Endometrium (tissue), 2 donors: ENCODE results near the gene SCN4B.

Experiments
- FAIRE-seq: peaks from 2 replicates; lab custom pipeline; 2012; peaks lifted over from hg19 to GRCh38; lab: Jason Lieb, UNC
- donor health status: control.
- donor health status: control.

The SCN4B gene

DNA sequence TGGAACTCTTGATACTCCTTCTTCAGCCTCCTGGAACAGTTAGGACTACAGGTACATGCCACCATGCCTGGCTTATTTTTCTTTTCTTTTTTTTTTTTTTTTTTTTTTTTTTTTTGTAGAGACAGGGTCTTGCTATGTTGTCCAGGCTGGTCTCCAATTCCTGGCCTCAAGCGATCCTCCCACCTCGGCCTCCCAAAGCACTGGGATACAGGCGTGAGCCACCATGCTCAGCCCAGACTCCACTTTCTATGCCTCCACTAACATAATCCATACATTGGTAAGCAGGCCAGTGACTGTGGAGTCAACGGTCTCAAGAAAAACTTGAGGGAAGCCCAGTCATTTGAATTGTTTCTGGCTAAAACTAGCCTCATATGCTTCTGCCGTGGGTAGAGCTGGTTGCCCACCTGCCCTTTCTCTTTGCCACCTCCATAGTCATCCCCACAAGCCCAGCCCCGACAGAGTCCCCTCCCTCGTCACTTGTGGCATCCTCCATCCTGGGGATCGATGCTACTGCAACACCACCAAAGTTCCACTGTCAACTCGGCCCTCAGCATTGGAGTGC, 21.5 kb upstream of the SCN4B start:
- FAIRE-seq, result no peak

DNA sequence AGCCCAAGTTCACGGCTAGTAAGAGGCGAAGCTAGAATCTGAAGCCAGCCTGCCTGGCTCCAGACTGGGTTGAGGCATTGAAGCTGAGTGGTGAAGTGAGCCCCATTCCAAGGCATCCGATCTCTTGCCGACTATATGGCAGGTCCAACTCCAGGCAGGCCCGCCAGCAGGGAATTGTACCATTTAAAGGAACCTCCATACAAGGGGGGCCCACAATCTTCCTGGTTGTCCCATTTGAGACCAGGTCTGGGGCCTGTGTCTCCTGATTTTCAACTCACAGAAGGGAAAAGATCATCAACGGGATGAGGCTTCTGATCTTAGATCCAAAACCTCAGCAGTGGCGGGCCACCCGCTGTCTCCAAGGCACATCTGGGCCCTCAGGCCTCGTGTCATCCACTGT, 19.7 kb upstream of the SCN4B start:
- FAIRE-seq, result no peak

DNA sequence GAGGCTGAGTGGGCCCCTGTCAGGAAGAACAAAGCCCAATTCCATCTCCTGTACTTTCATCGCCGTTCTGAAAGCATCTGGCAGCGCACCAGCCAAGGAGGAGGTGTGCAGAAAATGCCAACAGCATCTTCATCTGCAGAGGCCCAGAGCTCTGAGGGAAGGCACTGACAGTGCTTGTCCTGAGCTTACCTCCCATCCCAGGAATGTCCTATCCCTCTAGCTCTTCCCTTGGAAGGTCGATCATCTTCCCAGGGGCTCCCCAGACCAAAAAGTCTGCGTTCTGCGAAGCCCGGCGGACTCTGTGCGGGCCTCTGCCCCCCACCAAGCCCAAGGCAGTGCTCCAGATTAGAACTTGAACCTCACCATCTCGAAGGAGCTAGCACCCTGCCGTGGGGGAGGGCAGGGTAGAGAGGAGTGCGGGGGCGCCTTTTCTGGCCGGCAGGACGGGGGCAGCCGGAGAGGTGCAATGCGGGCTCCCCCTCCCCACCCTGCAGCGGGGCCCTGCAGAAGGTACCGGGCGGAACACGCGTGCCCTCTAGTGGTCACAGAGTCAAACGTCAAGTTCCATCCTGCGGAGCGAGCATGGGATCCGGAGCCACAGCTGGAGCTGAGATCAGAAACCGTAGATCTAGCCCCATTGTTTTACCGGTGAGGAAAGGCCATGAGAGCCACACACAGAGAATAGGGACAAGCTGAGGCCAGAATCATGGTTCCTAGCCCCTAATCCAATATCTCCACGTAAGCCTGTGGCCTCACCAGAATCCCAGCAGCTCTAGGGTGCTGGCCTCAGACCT, 18.8 kb upstream of the SCN4B start:
- no peak for FAIRE-seq

DNA sequence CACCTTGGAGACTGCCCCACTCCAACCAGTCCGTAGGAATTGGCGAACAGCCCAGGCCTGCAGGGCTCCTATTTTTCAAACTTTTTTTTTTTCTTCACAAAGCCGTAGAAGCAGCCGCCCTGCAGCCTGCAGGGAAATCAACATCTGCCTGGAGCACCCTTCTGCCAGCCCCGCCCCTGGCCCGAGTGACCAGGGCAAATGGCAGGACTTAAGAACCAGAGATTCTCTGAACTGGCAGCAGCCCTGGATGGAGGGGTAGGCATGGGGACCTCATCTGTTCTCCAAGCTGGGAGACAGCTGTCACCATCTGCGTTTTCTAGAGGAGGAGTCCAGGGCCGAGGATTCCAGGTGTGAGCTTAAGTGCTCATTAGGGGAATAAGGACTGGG, 18.3 kb upstream of the SCN4B start:
- FAIRE-seq, result no peak

- no peak for FAIRE-seq
These were observed 17.6 kb upstream of the SCN4B start for GRCh38 chr11:118170231-118170630.

- FAIRE-seq, result no peak
These were observed 16.9 kb upstream of the SCN4B start for GRCh38 chr11:118169300-118170140.

DNA sequence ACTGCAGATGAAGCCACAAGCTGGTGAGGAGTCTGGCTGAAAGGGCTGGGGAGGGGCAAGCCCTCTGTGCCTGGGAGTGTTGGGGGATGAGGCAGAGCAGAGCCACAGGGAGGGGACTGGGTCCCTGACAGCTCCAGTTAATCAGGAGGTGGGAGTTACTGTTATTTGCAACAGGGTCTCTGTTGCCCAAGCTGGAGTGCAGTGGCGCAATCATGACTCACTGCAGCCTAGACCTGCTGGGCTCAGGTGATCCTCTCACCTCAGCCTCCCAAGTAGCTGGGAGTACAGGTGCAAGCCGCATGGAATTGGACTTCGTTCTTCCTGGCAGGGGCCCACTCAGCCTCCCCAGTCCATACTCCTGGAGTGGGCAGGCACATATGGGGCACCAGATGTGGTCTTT, 16.1 kb upstream of the SCN4B start:
- no peak for FAIRE-seq

- FAIRE-seq, result no peak
These were observed 15.7 kb upstream of the SCN4B start for GRCh38 chr11:118168316-118168715.

GRCh38 chr11:118167906-118168305, 15.3 kb upstream of the SCN4B start:
- no peak for FAIRE-seq

DNA sequence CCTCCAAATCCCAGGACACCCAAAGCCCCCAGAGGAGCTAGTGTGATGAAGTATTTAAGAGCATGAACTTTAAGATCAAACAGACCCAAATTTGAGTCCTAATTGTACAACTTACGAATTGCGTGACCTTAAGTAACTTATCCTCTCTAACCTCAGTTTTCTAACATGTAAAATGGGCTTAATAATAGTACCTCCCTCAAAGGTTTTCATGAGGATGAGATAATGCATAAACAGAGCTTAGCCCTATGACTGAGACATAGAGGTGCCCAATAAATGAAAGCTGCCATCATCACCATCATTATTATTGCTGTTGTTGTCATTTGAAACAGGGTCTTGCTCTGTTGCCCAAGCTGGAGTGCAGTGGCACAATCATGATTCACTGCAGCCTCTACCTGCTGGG, 14.6 kb upstream of the SCN4B start:
- FAIRE-seq, result no peak

DNA sequence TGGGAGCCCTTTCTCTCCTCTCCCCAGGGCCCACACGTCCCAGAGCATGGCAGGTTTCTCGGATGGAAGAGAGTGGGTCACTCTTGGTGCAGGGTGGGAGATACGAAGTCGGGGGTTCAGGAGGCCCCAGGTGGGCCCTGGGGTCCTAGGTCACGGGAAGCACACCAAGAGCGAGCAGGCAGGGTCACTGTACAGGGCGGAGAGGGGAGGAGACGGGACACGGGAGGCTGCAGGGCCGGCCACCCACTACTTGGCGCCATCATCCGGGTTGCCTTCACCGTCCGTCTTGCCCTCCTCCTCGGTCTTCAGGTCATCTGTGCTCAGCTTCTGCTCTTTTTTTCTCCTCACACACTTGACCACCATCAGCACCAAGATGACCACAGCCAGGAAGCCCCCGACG, 14.0 kb upstream of the SCN4B start:
- no peak for FAIRE-seq

DNA sequence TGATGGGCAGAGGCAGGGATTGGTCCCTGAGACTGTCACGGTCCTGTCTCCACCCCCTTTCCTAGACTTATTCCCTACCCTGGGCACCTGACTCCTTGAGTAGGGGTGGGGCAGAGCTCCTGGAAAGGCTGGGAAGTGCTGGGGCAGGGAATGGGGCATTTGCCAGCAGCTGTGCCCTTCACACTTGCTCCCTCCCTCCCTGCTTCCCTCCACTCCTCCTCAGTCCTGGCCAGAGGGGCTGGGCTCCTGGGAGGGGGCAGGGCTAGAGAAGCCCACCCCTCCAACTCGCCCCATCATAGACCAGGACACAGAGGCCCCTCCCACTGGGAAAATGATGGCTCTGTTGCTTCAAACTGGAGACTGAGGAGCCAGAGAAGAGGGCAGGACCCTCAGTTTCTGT, 12.3 kb upstream of the SCN4B start:
- no peak for FAIRE-seq

DNA sequence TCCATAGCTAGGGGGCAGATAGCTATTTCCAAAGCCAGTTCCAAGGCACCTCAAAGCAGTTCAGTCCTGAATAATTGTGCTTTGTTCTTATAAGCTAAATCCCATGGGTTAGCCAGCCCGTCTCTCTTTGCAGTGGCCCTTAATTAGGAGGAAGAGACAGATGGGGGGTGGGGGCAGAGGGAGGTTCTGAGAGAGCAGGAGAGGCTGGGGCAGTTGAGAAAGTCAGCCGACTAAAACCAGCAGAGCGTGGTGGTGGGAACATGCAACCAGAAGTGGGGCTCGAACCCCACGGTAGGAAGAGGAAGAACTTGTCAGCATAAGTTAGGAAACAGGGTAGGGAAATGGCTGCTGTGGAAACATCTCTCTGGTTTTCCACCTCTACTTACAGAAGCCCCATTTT, 10.9 kb upstream of the SCN4B start:
- no peak for FAIRE-seq

- no peak for FAIRE-seq
These were observed 10.2 kb upstream of the SCN4B start for GRCh38 chr11:118162846-118163245.

DNA sequence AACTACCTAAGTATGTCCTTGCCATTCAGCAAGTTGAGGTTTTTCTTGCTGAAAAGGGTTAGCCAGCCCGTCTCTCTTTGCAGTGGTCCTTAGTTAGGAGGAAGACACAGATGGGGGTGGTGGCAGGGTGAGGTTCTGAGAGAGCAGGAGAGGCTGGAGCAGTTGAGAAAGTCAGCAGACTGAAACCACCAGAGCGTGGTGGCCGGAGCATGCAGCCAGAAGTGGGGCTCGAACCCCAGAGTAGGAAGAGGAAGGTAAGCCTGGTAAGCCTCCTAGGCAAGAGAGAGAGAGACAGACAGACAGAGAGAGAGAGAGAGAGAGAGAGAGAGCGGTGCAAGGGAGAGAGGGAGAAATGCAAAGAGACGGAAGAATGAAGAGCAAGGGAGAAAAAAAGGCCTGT, 9.2 kb upstream of the SCN4B start:
- no peak for FAIRE-seq

DNA sequence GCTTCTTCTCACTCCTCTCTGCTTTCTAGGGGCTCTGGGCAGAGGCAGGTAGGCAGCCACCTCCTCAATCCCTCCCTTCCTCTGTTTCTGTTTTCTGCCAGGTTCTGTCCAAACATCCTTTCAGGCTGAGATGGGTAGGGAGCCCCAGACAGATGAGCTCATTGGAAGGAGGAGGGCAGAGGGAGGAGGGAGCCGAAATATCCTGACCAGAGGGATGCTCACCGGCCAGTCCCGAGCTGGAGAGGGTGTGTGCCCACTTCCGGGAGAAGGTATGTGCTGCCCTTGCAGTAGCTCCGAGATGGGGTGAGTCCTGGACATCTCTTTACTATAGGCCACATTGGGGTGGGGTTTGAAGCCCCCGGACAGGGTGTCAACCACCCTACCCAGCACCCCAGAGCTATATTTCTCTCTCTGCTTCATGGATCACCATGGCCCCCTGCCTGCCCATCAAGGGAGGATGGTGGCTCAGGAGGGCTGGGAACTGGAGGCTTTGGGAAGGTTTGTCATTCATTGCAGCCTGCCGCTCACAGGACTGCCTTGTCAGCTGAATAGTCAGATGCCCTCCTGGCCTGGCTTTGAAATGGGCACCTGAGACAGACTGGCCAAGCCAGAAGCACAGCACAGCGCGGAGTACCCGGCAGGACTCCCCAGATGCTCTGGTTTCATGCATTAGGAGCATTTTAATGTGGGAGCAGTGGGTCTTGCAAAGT, 4.7 kb upstream of the SCN4B start:
- FAIRE-seq, result no peak

- FAIRE-seq, result no peak
These were observed 4.0 kb upstream of the SCN4B start for GRCh38 chr11:118156531-118157185.

- no peak for FAIRE-seq
These were observed 3.3 kb upstream of the SCN4B start for GRCh38 chr11:118155776-118156530.

DNA sequence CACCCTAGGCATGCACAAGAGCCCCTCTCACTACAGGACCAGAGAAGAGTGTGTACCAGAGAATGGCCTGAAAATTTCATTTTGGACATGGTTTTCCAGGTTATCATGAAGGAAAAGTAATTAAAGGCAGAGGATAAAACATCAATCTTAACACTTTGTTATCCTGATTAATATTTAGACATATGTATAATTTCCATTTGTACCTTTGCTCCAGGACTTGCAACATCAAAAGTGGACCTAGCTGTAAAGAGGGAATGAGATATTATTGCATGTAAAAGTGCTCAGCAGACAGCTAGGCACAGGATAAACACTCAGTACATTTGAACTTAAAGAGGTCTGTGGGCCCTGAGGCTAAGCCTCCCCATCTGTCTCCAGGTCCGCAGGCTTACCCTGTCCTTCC, 2.0 kb upstream of the SCN4B start:
- no peak for FAIRE-seq

- no peak for FAIRE-seq
These were observed 1.4 kb upstream of the SCN4B start for GRCh38 chr11:118153976-118154375.

- no peak for FAIRE-seq
These were observed 893 bp upstream of the SCN4B start for GRCh38 chr11:118153516-118153915.
